Naive thymus-derived CD8-positive, alpha-beta T cell (primary cell): Measurements from ENCODE around the gene ZNF366. TPM values are rescaled to one million over a fixed set of nuclear protein-coding genes. Genes with fewer than 3 reads are reported as not detected.

Experiments used
- ATAC-seq, 2 donors: fragments of 150-1000 bp; cut with Tn5 transposase in 1 of 2; sonication (Bioruptor Pico), chemical (Tn5 transposase) in 1 of 2; 1 replicate in 1 of 2; 2 replicates in 1 of 2; pipeline ENCODE4 v1.10.0; 2021; ENCODE audit warnings: mild to moderate bottlenecking in 2 of 2, moderate library complexity in 2 of 2
- POLR2A ChIA-PET: fragments of 350-600 bp; sonication (Branson Sonifier 250); formaldehyde crosslinking; loops from one replicate; lab custom pipeline; 2021; ENCODE audit warnings: antibody characterized with exemption; lab: Charles Lee
- DNase-seq, 10 donors: peaks; one replicate each; pipeline versions ENCODE4 v3.0.0 to v3.0.0-alpha.2; 2020 to 2022
- H3K27ac Mint-ChIP-seq, 10 donors: one replicate each; pipeline ENCODE4 v1.8.0; 2020 to 2022; ENCODE audit warnings: mild to moderate bottlenecking in 10 of 10, mixed read lengths in 10 of 10, moderate library complexity in 4 of 10, inconsistent platforms in 1 of 10
- H3K27me3 Mint-ChIP-seq, 5 donors: one replicate each; pipeline ENCODE4 v1.8.0; 2021 to 2022; ENCODE audit warnings: mixed read lengths in 5 of 5
- H3K36me3 Mint-ChIP-seq, 3 donors: one replicate each; pipeline ENCODE4 v1.8.0; 2020 to 2022; ENCODE audit warnings: mixed read lengths in 3 of 3, mild to moderate bottlenecking in 2 of 3, inconsistent platforms in 1 of 3
- H3K4me1 Mint-ChIP-seq, 4 donors: one replicate each; pipeline ENCODE4 v1.8.0; 2021 to 2022; ENCODE audit warnings: mixed read lengths in 4 of 4
- H3K4me3 Mint-ChIP-seq, 10 donors: one replicate each; pipeline ENCODE4 v1.8.0; 2020 to 2022; ENCODE audit warnings: mild to moderate bottlenecking in 10 of 10, mixed read lengths in 10 of 10, moderate library complexity in 6 of 10, inconsistent platforms in 1 of 10
- H3K9me3 Mint-ChIP-seq, 9 donors: one replicate each; pipeline ENCODE4 v1.8.0; 2020 to 2022; ENCODE audit warnings: mixed read lengths in 9 of 9, mild to moderate bottlenecking in 3 of 9, inconsistent platforms in 1 of 9, moderate library complexity in 1 of 9
- polyA plus RNA-seq, 3 donors: library from polyadenylated mRNA; unstranded; fragments of 300-500 nt; fragmentation: Illumina TruSeq; gene quantifications; one replicate each; pipeline ENCODE4 v1.2.3, GENCODE V29; 2021
- total RNA-seq, 8 experiments: library from RNA in 2 of 8; stranded (reverse) in 2 of 8; gene quantifications; one replicate each; pipeline ENCODE4 v1.2.3 and lab custom pipeline; 2021 to 2026

ZNF366 gene
- total and polyA plus RNA-seq, 5 experiments from 2014 or later: not detected

DNA sequence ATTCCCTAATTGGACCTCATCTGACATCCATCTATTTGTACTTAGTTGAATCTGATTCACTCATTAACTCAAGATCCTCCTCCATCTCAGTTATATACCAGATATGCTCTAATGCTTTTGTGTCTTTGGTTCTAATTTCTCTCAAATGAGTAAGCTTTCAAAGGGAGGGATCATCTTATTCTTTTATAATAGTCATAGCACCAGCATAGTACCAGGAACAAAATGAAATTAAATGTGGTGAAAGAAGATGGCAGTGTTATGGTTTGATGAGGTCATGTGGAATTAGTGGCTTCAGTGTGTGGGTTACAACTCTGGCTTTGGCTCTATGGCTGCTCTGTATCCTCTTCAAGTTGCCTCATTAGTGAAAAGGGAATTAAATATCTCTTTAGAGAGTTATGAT is 32.5 kb upstream of the ZNF366 start:
- POLR2A ChIA-PET: no interaction called here
- Mint-ChIP-seq H3K4me3 (no peak overlapping the region), H3K27me3 (peaks cover 2 to 12% (median 9%) of the 10 kb centered on the region in 5 donors), H3K9me3 (peaks cover 0 to 18% (median 4%) of the 10 kb centered on the region in 9 donors), H3K4me1 (no peaks in the 10 kb centered on the region), H3K36me3 (no peaks in the 10 kb centered on the region), H3K27ac (no peak overlapping the region)
- no peak for ATAC-seq
- no peak for DNase-seq

DNA sequence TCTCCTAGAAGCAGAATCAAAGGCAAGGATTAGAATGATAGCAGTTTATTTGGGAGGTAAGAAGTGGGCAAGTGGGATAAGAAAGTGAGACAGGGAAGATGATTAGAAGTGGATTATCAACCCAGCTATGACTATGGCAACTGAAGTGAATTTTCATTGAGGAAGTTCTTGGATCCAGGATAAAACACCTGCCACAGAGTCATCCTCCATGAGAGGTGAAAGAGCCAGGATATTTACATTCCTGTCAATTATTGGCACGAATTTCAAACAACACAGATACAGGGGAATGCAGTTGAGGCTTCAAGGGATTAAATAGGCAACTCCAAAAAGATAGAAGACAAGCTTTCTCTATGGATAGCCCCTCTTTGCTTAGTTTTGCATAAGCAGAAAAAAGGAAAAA is 31.8 kb upstream of the ZNF366 start:
- no peak for ATAC-seq
- Mint-ChIP-seq H3K4me3 (no peak overlapping the region), H3K27ac (no peak overlapping the region), H3K27me3 (peaks cover 4 to 16% (median 13%) of the 10 kb centered on the region in 5 donors), H3K4me1 (no peaks in the 10 kb centered on the region), H3K9me3 (peaks cover 1 to 16% (median 4%) of the 10 kb centered on the region in 9 donors), H3K36me3 (no peaks in the 10 kb centered on the region)
- DNase-seq: no peak
- POLR2A ChIA-PET: no interaction called here

DNA sequence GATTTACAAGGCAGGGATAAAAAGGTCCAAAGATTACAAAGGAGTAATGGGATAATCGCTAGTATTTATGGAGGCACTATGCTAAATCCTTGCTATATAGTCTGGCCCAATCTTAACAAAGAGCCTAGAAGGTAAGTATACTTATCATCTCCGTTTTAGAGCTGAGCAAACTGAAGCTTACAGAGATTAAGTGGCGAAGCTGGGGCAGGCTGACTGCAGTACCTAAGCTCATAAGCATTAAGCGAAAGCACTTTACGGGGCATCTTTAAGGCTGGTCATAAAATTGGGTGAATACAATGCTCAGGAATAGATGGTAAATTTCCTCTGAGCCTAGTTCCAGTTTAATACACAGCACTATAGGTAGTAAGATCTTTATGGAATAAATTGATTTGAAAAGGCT is 30.0 kb upstream of the ZNF366 start:
- Mint-ChIP-seq H3K36me3 (peaks cover 0 to 5% (median 1%) of the 10 kb centered on the region in 3 donors), H3K4me1 (no peaks in the 10 kb centered on the region), H3K9me3 (peaks cover 1 to 20% (median 14%) of the 10 kb centered on the region in 9 donors), H3K27me3 (peaks cover 9 to 30% (median 15%) of the 10 kb centered on the region in 5 donors), H3K4me3 (no peak overlapping the region), H3K27ac (no peak overlapping the region)
- ATAC-seq (no peak), DNase-seq (no peak)
- POLR2A ChIA-PET: no interaction called here

DNA sequence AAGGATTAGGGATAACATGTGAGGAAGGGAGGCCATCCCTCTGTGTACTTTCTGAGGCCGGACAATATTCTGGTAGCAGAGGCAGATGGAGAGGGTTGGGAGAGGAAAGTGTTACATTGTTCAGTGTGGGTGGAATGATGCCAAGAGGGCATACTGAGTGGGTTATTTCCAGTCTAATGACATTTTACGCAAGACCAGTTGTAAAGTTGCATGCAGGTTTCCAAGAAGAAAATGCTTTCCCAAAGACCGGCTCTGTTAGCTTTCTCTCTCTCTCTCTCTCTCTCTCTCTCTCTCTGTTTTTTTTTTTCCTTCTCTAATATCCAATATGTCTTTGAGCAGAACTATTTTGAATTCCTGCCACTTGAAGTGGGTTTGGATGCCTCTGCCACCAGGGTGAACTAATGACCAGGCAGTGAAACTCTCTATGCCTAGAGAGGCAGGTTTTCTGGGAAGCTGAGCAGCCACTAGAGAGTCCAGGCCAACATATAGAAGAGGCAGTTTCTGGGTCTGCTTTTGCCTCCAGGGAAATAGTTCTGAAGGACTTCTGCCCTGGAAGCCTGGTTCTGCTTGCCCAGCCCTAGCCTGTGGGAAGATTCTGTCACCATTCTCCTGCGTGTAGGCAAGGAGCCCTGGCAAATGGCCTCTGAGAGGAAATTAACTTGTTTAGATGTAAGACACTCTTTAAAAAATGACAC is 24.4 kb upstream of the ZNF366 start:
- Mint-ChIP-seq H3K27ac (no peak overlapping the region), H3K9me3 (peaks cover 1 to 27% (median 17%) of the 10 kb centered on the region in 9 donors), H3K4me1 (no peaks in the 10 kb centered on the region), H3K36me3 (peaks cover 1 to 5% (median 2%) of the 10 kb centered on the region in 3 donors), H3K4me3 (no peak overlapping the region), H3K27me3 (peaks cover 19 to 41% (median 23%) of the 10 kb centered on the region in 5 donors)
- POLR2A ChIA-PET: no interaction called here
- ATAC-seq: no peak
- DNase-seq: no peak

DNA sequence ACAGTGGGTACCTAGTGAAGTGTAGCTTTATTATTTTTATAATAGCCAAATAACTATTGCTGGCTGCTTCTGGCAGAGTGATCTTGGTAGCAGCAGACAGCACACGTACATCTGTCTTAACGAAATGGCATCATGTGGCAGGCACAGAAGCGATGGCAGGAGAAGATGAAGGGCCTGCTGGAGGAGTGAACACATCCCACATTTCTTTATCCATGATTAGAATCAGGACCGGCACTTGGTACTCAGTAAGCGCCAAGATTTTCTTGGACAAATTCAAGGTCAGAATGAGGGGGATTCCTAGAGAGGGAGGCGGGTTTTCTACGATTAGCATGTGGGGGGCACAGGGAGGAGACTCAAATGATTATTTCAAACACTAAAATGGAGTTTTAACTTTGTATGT is 23.0 kb upstream of the ZNF366 start:
- ATAC-seq: no peak
- Mint-ChIP-seq H3K9me3 (peaks cover 1 to 27% (median 17%) of the 10 kb centered on the region in 9 donors), H3K4me1 (no peaks in the 10 kb centered on the region), H3K27ac (no peak overlapping the region), H3K36me3 (peaks cover 1 to 5% (median 2%) of the 10 kb centered on the region in 3 donors), H3K4me3 (no peak overlapping the region), H3K27me3 (peaks cover 16 to 41% (median 23%) of the 10 kb centered on the region in 5 donors)
- DNase-seq: no peak
- POLR2A ChIA-PET: no interaction called here

DNA sequence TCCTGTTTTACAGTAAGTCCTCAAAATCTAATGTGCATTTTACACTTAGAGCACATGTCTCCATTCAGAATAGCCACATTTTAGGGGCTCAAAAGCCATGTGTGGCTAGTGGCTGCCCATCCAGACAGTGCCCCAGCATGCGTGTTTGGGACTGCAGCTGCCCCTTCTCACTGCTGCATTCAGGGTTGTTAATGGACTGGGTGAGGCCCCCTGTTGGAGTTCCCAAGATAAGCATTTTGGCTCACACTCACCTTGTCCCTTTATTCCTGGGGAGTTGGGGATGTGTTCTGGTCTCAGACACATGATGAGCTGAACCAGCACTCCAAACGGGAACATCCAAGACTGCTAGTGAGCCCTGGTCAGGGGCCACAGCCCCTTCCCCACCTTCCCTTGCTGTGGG is 22.2 kb upstream of the ZNF366 start:
- Mint-ChIP-seq H3K4me1 (no peaks in the 10 kb centered on the region), H3K27ac (no peak overlapping the region), H3K9me3 (peaks cover 1 to 27% (median 16%) of the 10 kb centered on the region in 9 donors), H3K4me3 (no peak overlapping the region), H3K27me3 (peaks cover 14 to 38% (median 22%) of the 10 kb centered on the region in 5 donors), H3K36me3 (peaks cover 1 to 5% (median 2%) of the 10 kb centered on the region in 3 donors)
- ATAC-seq (no peak), DNase-seq (no peak)
- POLR2A ChIA-PET: no interaction called here

DNA sequence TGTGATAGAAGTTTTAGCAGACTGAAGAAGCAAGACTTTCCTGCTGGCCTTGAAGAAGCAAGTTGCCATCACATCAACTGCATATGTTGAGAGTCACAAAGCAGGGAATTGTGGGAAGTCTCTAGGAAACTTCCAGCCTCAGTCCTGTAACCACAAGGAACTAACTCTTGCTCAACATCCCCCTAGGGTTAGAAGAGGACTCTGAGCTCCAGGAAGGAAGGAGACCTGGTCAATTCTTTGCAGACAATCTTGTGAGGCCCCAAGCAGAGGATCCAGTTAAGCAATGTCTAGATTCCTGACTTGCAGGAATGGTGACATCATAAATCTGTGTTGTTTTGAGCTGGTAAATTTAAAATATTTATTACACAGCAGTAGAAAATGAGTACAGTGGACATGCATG is 18.6 kb upstream of the ZNF366 start:
- DNase-seq (no peak), ATAC-seq (no peak)
- peaks cover 0 to 3% (median 1%) of the 10 kb centered on the region in 9 donors for H3K9me3 Mint-ChIP-seq
- H3K4me3 Mint-ChIP-seq: no peak overlapping the region
- peaks cover 6 to 15% (median 12%) of the 10 kb centered on the region in 5 donors for H3K27me3 Mint-ChIP-seq
- H3K4me1 Mint-ChIP-seq: no peaks in the 10 kb centered on the region
- H3K36me3 Mint-ChIP-seq: peaks cover 0 to 2% (median 0%) of the 10 kb centered on the region in 3 donors
- no peak overlapping the region for H3K27ac Mint-ChIP-seq
- POLR2A ChIA-PET: no interaction called here

DNA sequence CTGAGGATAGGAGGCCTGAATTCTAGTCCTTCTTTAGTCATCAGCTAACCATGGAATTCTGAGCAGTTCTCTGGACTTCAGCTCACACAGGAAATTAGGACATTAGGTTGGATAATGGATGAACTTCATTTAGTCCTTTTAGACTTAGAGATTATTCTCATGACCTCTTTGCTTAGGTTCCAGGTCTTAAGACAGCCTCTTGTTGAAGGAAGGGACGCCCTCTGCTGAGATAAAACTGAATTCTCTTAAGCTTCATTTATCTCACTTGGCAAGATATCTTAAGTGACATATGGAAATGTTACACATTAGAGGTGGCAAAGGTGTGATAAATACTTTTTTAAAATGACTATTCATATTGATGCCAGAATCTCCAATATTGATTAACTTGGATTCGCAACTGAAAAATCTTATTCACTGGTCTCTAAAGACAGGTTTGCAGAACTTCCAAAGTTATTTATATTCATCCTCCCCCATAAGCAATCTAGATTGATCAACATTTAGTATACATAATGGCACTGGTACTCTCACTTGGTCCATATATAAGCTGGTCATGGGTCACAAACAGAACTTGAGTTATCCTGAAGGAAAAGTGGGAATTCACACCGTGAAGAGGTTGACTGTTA is 16.9 kb upstream of the ZNF366 start:
- DNase-seq: no peak

DNA sequence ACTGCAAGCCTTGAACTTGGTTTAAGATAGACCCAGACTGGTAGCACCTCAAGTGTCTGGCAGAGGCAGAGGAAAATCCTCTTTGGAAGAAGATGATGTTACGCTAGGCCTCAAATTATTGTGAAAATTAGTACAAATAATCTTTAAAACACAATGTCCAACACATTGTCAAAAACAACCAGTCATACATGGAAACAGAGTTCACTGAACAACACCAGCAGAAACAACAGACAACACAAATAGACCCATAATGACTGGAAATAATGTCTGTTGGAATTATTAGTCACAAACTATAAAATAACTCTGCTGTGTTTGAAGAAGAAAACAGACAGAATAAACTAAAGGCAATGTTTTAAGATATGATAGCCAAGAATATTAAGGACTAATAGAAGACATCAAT is 15.4 kb upstream of the ZNF366 start:
- POLR2A ChIA-PET: no interaction called here
- Mint-ChIP-seq H3K27ac (no peak overlapping the region), H3K4me1 (peaks cover 0 to 6% (median 5%) of the 10 kb centered on the region in 4 donors), H3K36me3 (peaks cover 0 to 7% (median 0%) of the 10 kb centered on the region in 3 donors), H3K4me3 (no peak overlapping the region), H3K9me3 (peaks cover 0 to 22% (median 7%) of the 10 kb centered on the region in 9 donors), H3K27me3 (peaks cover 0 to 6% (median 4%) of the 10 kb centered on the region in 5 donors)
- ATAC-seq (no peak), DNase-seq (no peak)

More for the DNA sequence above, 16.9 kb upstream of the ZNF366 start:
- H3K36me3 Mint-ChIP-seq: peaks cover 0 to 7% (median 0%) of the 10 kb centered on the region in 3 donors
- H3K4me3 Mint-ChIP-seq: no peak overlapping the region
- POLR2A ChIA-PET: no interaction called here
- no peak overlapping the region for H3K27ac Mint-ChIP-seq
- peaks cover 0 to 6% (median 4%) of the 10 kb centered on the region in 5 donors for H3K27me3 Mint-ChIP-seq
- peaks cover 0 to 21% (median 7%) of the 10 kb centered on the region in 9 donors for H3K9me3 Mint-ChIP-seq
- H3K4me1 Mint-ChIP-seq: no peaks in the 10 kb centered on the region
- ATAC-seq: no peak

DNA sequence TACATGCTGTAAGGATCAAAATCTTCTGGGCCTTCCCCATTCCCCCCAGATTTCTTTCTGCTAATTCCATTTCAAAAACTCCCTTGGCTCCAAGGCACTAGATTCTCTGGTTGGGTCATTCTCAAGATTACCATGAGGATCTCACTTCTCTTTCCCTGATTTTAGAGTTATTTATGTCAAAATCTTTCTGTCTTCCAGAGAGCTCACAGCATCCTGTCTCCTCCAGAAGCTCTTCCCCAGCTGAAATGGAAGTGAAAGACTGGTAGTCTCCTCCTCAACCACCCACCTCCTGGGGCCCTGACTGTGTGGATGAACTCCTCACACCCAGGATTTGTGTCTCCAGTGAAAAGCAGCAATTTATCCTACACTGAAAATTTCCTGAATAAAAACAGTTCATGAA is 11.9 kb upstream of the ZNF366 start:
- no peak for DNase-seq
- H3K4me1 Mint-ChIP-seq: peaks cover 0 to 8% (median 5%) of the 10 kb centered on the region in 4 donors
- peaks cover 0 to 6% (median 3%) of the 10 kb centered on the region in 5 donors for H3K27me3 Mint-ChIP-seq
- no peak overlapping the region for H3K4me3 Mint-ChIP-seq
- peaks cover 0 to 7% (median 0%) of the 10 kb centered on the region in 3 donors for H3K36me3 Mint-ChIP-seq
- ATAC-seq: no peak
- no peak overlapping the region for H3K27ac Mint-ChIP-seq
- peaks cover 0 to 22% (median 7%) of the 10 kb centered on the region in 9 donors for H3K9me3 Mint-ChIP-seq
- POLR2A ChIA-PET: no interaction called here

DNA sequence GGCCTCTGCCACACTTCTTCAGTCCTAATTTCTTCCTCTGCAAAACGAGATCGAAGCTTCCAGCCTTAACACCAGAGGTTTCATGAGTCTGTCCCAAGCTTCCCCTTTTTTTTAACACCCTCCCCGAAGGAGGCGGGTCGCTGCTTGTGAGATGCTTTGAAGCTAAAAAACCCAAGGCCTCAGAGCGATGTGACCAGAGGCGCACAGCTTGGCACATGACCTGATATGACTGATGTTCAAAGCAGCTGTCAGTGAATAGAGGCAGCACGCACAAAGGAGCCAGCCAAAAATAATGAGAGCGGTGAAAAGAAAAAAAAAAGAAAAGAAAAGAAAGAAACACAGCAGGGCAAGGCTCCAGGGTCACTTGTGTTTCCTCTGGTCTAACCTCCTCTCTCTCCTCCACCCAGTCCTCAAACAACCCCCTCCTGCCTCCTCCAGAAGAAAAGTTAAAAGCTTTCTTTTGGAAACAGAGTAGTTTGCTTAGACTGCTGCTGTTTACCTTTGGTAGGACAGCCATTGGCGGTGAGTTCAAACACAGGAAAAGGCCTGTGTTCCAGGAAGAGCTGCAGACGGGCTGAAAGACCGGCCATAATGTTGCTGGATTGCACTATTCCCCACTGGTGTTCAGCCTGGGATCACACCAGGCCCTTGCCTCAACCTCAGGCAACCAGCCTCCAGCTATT is 10.9 kb upstream of the ZNF366 start:
- POLR2A ChIA-PET: no interaction called here
- DNase-seq (no peak), ATAC-seq (no peak)
- peaks cover 0 to 7% (median 0%) of the 10 kb centered on the region in 3 donors for H3K36me3 Mint-ChIP-seq
- no peak overlapping the region for H3K27ac Mint-ChIP-seq
- H3K4me1 Mint-ChIP-seq: peaks cover 0 to 8% (median 5%) of the 10 kb centered on the region in 4 donors
- H3K27me3 Mint-ChIP-seq: peaks cover 0 to 6% (median 3%) of the 10 kb centered on the region in 5 donors
- H3K9me3 Mint-ChIP-seq: peaks cover 0 to 22% (median 7%) of the 10 kb centered on the region in 9 donors
- no peak overlapping the region for H3K4me3 Mint-ChIP-seq

DNA sequence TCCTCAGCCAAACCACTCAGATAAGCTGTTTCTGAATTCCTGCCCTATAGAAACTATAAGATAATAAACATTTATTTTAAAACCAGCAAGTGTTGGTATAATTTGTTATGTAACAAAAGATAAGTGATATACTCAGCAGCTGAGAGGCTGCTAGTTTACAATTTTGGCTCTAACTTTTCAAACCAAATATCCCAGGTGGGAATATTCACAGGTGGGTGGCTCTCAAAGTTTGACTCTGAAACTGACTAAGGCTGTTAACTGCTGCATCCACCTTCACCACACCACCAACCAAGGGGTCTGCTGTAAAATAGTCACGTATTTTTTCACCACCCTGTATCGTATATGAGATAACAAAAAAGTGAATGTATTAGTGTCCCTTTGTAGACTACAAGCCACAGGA is 9.7 kb upstream of the ZNF366 start:
- Mint-ChIP-seq H3K36me3 (peaks cover 0 to 7% (median 0%) of the 10 kb centered on the region in 3 donors), H3K27ac (no peak overlapping the region), H3K4me3 (no peak overlapping the region), H3K27me3 (peaks cover under 1 to 12% (median 7%) of the 10 kb centered on the region in 5 donors), H3K4me1 (peaks cover under 1 to 8% (median 5%) of the 10 kb centered on the region in 4 donors), H3K9me3 (peaks cover 0 to 22% (median 7%) of the 10 kb centered on the region in 9 donors)
- POLR2A ChIA-PET: no interaction called here
- ATAC-seq (no peak), DNase-seq (no peak)
